GM18858 (cell line): ENCODE data around the gene RBM42.
"Not testable (repeated sequence)": the region's sequence is repeated elsewhere in the genome, so short reads cannot be mapped to it uniquely, and the experiment has no call there.

Experiments used
- ATAC-seq: cut with Tn5 transposase; IDR thresholded peaks from one replicate; pipeline ENCODE4 v1.9.1; 2021; ENCODE audit not compliant: unreplicated experiment

Gene RBM42

GRCh38 chr19:35648017-35648961 lies 19.5 kb downstream of the RBM42 start, which contains the start of gene COX6B1:
Gene COX6B1, plus strand, starts transcription at chr19:35648323. Its CDS starts 2,921 bp downstream, at chr19:35651244.
- ATAC-seq = peak; percentile 69

GRCh38 chr19:35650581-35650980 lies 21.7 kb downstream of the RBM42 start:
- no peak for ATAC-seq

- ATAC-seq = not testable (repeated sequence)
These were observed 26.0 kb downstream of the RBM42 start for GRCh38 chr19:35654828-35655227.

- no peak for ATAC-seq
These were observed 26.8 kb downstream of the RBM42 start for GRCh38 chr19:35655600-35655999.

- no peak for ATAC-seq
These were observed 27.9 kb downstream of the RBM42 start for GRCh38 chr19:35656700-35657099.

GRCh38 chr19:35657904-35658700 lies 29.3 kb downstream of the RBM42 start:
- no peak for ATAC-seq

- no peak for ATAC-seq
These were observed 33.1 kb downstream of the RBM42 start for GRCh38 chr19:35661995-35662340.

GRCh38 chr19:35663981-35664380 lies 35.1 kb downstream of the RBM42 start:
- ATAC-seq = no peak

- no peak for ATAC-seq
These were observed 36.3 kb downstream of the RBM42 start for GRCh38 chr19:35665157-35665556.

- ATAC-seq = no peak
These were observed 36.8 kb downstream of the RBM42 start for GRCh38 chr19:35665604-35666003.

GRCh38 chr19:35666251-35666913 lies 37.5 kb downstream of the RBM42 start, which contains the start of gene UPK1A:
Gene UPK1A, plus strand, starts transcription at chr19:35666517. Its CDS starts 296 bp downstream, at chr19:35666813.
- no peak for ATAC-seq

- ATAC-seq = no peak
These were observed 40.7 kb downstream of the RBM42 start for GRCh38 chr19:35669566-35669965.

- ATAC-seq = no peak
These were observed 41.1 kb downstream of the RBM42 start for GRCh38 chr19:35669974-35670373.

GRCh38 chr19:35670686-35671085 lies 41.9 kb downstream of the RBM42 start:
- no peak for ATAC-seq

- ATAC-seq = no peak
These were observed 43.0 kb downstream of the RBM42 start for GRCh38 chr19:35671818-35672217.

- ATAC-seq = no peak
These were observed 44.4 kb downstream of the RBM42 start for GRCh38 chr19:35673121-35673804.

GRCh38 chr19:35675589-35676140 lies 46.8 kb downstream of the RBM42 start:
- ATAC-seq = no peak
